ENCODE data around the gene UGT2A3.

The UGT2A3 gene

DNA sequence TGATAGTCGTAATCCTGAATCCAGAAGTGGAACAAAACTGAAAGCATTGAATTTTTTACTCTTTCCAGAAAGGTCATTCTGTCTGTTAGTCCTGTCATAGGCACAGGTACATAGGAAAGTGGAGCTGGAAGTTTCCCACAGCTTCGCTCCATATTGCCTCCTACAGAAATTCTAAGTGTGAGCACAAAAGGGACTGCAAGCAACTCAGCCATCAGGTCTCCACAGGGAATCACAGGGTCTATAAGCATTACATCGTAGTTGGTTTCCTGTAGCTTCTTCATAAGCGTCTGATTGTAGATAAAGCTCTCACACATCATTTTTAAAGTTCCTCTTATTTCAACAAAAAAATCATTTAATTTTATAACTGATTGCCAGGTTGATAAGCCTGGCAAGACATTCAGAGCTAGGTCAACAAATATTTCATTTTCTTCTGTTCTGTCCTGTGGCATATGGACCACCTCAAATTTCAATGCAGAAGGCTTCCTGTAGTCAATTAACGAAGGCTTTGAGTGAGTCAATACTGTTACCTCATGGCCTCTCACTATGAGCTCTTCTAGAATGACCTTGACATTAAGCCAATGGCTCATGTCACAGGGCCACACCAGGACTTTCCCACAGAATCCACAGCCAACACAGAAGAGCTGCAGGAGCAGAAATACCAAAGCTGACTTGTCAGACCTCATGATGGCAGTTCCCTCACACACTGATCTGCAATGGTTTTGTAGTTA is at the start of gene UGT2A3:
TSS of gene UGT2A3 (minus strand) at position 727 of the 728 bp plus-strand sequence. CDS start at position 683, 44 bp downstream.
- no peak within 1 kb of the TSS for H3K27ac ChIP-seq (ENCODE audit: low read depth, low read length)

DNA sequence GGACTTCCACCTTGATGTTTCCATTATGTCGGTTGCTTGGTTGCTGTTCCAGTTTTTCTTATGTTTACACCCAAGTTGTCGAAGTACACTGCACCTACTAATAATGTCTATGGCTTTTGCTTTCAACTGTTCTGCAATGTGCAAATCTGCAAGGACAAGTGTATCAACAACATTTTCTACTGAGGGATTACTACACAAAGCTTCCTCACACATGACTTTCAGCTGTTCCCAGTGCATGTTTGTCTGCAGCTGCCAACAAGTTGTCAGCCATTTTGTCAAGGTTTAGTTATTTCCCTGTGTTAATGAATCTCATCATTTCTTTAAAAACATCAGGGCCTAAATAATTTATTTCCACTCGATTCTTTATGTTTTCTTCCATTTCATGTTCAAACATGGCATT is 45.4 kb upstream of the UGT2A3 start:
- Histone ChIP-seq H3K79me2 (ENCODE audit: control insufficient read depth, low read length) (no peaks in the 10 kb centered on the region), H3K27me3 (ENCODE audit: control insufficient read depth, low read length) (no peaks in the 10 kb centered on the region), H3K36me3 (ENCODE audit: control insufficient read depth, low read length) (no peaks in the 10 kb centered on the region), H3K9me2 (replicated peaks; ENCODE audit: control insufficient read depth, low read length) (no peaks in the 10 kb centered on the region), H3F3A (ENCODE audit: control insufficient read depth, insufficient read depth) (no peaks in the 10 kb centered on the region), H3K4me3 (ENCODE audit: low read length) (no peak overlapping the region), H3K9me3 (ENCODE audit: control insufficient read depth, insufficient read depth, low read length) (no peaks in the 10 kb centered on the region), H4K20me1 (ENCODE audit: control insufficient read depth, insufficient read depth, low read depth, low read length) (no peaks in the 10 kb centered on the region), H3K4me2 (ENCODE audit: low read length) (no peak overlapping the region), H3K4me1 (ENCODE audit: control insufficient read depth, low read length) (no peaks in the 10 kb centered on the region), H3K27ac (ENCODE audit: low read depth, low read length) (no peak overlapping the region)
- no peak for TF ChIP-seq EZH2phosphoT487 (IDR thresholded peaks at IDR 0.05; ENCODE audit: borderline replicate concordance, low read length)
- TF ChIP-seq, protein P1, sequence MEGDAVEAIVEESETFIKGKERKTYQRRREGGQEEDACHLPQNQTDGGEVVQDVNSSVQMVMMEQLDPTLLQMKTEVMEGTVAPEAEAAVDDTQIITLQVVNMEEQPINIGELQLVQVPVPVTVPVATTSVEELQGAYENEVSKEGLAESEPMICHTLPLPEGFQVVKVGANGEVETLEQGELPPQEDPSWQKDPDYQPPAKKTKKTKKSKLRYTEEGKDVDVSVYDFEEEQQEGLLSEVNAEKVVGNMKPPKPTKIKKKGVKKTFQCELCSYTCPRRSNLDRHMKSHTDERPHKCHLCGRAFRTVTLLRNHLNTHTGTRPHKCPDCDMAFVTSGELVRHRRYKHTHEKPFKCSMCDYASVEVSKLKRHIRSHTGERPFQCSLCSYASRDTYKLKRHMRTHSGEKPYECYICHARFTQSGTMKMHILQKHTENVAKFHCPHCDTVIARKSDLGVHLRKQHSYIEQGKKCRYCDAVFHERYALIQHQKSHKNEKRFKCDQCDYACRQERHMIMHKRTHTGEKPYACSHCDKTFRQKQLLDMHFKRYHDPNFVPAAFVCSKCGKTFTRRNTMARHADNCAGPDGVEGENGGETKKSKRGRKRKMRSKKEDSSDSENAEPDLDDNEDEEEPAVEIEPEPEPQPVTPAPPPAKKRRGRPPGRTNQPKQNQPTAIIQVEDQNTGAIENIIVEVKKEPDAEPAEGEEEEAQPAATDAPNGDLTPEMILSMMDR (IDR thresholded peaks at IDR 0.05; ENCODE audit: low read depth, low read length, poor library complexity, severe bottlenecking) = no peak

More for the DNA sequence above, at the start of gene UGT2A3:
- Histone ChIP-seq H3F3A (ENCODE audit: control insufficient read depth, insufficient read depth) (no peaks in the 10 kb centered on the region), H3K4me1 (ENCODE audit: control insufficient read depth, low read length) (no peaks in the 10 kb centered on the region), H3K27me3 (ENCODE audit: control insufficient read depth, low read length) (no peaks in the 10 kb centered on the region), H3K4me3 (ENCODE audit: low read length) (no peak within 1 kb of the TSS), H4K20me1 (ENCODE audit: control insufficient read depth, insufficient read depth, low read depth, low read length) (no peaks in the 10 kb centered on the region), H3K9me2 (replicated peaks; ENCODE audit: control insufficient read depth, low read length) (no peaks in the 10 kb centered on the region), H3K79me2 (ENCODE audit: control insufficient read depth, low read length) (no peaks in the 10 kb centered on the region), H3K36me3 (ENCODE audit: control insufficient read depth, low read length) (no peaks in the 10 kb centered on the region), H3K9me3 (ENCODE audit: control insufficient read depth, insufficient read depth, low read length) (no peaks in the 10 kb centered on the region), H3K4me2 (ENCODE audit: low read length) (no peak within 1 kb of the TSS)
- TF ChIP-seq EZH2phosphoT487 (IDR thresholded peaks at IDR 0.05; ENCODE audit: borderline replicate concordance, low read length) = no peak
- TF ChIP-seq, protein P1 (IDR thresholded peaks at IDR 0.05; ENCODE audit: low read depth, low read length, poor library complexity, severe bottlenecking) = no peak

DNA sequence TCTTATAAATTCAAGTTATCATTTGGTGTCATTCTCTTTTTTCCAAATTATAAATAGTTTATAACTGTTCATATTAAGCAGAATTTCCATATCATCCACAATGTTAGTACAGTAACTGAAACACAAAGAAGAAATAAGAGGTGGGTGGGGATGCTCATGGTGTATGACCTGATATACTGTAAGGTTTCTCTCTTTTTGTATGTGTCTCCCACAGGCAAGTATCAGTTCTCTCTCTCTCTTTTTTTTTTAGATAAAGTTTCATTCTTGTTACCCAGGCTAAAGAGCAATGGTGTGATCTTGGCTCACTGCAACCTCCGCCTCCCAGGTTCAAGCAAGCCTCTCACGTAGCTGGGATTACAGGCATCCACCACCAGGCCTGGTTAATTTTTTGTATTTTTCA is 43.7 kb upstream of the UGT2A3 start:
- no peak overlapping the region for H3K27ac ChIP-seq (ENCODE audit: low read depth, low read length)
- no peaks in the 10 kb centered on the region for H3F3A ChIP-seq (ENCODE audit: control insufficient read depth, insufficient read depth)
- no peaks in the 10 kb centered on the region for H3K79me2 ChIP-seq (ENCODE audit: control insufficient read depth, low read length)

More for the DNA sequence above, 43.7 kb upstream of the UGT2A3 start:
- Histone ChIP-seq H4K20me1 (ENCODE audit: control insufficient read depth, insufficient read depth, low read depth, low read length) (no peaks in the 10 kb centered on the region), H3K9me2 (replicated peaks; ENCODE audit: control insufficient read depth, low read length) (no peaks in the 10 kb centered on the region), H3K9me3 (ENCODE audit: control insufficient read depth, insufficient read depth, low read length) (no peaks in the 10 kb centered on the region), H3K36me3 (ENCODE audit: control insufficient read depth, low read length) (no peaks in the 10 kb centered on the region), H3K27me3 (ENCODE audit: control insufficient read depth, low read length) (no peaks in the 10 kb centered on the region), H3K4me3 (ENCODE audit: low read length) (no peak overlapping the region), H3K4me2 (ENCODE audit: low read length) (no peak overlapping the region), H3K4me1 (ENCODE audit: control insufficient read depth, low read length) (no peaks in the 10 kb centered on the region)
- no peak for TF ChIP-seq EZH2phosphoT487 (IDR thresholded peaks at IDR 0.05; ENCODE audit: borderline replicate concordance, low read length)
- TF ChIP-seq, protein P1 (IDR thresholded peaks at IDR 0.05; ENCODE audit: low read depth, low read length, poor library complexity, severe bottlenecking) = no peak

Measured in DOHH2 (cell line).